ENCODE results near the gene ZFPM1. TPM values are rescaled to one million over a fixed set of nuclear protein-coding genes. Genes with fewer than 3 reads are reported as not detected.

Gene ZFPM1
- total RNA-seq, 1 donor from 2014 or later, result 0.64 TPM

- no peak for DNase-seq (ENCODE audit: low read depth in 2 of 2)
Measured at GRCh38 chr16:88526008-88526905, 73.2 kb downstream of the ZFPM1 start.

GRCh38 chr16:88526906-88527185 lies 73.8 kb downstream of the ZFPM1 start:
- DNase-seq (ENCODE audit: low read depth in 2 of 2), result peak; percentile 28 to 32

- peak; percentile 23 to 57 for DNase-seq (ENCODE audit: low read depth in 2 of 2)
Measured at GRCh38 chr16:88527186-88527936, 74.3 kb downstream of the ZFPM1 start.

- DNase-seq (ENCODE audit: low read depth in 2 of 2), result no peak
Measured at GRCh38 chr16:88527937-88528743, 75.1 kb downstream of the ZFPM1 start.

- no peak for DNase-seq (ENCODE audit: low read depth in 2 of 2)
Measured at GRCh38 chr16:88528902-88529318, 75.8 kb downstream of the ZFPM1 start.

GRCh38 chr16:88529596-88529995 lies 76.5 kb downstream of the ZFPM1 start:
- DNase-seq (ENCODE audit: low read depth in 2 of 2), result no peak

GRCh38 chr16:88530051-88530857 lies 77.2 kb downstream of the ZFPM1 start:
- DNase-seq (ENCODE audit: low read depth in 2 of 2), result no peak

- DNase-seq (ENCODE audit: low read depth in 2 of 2), result no peak
Measured at GRCh38 chr16:88530858-88531203, 77.8 kb downstream of the ZFPM1 start.

- DNase-seq (ENCODE audit: low read depth in 2 of 2), result no peak
Measured at GRCh38 chr16:88531346-88531745, 78.3 kb downstream of the ZFPM1 start.

- no peak for DNase-seq (ENCODE audit: low read depth in 2 of 2)
Measured at GRCh38 chr16:88531931-88532433, 78.9 kb downstream of the ZFPM1 start.

- no peak for DNase-seq (ENCODE audit: low read depth in 2 of 2)
Measured at GRCh38 chr16:88532434-88533241, 79.6 kb downstream of the ZFPM1 start.

- peak in 1 of 2 donors; percentile 29 for DNase-seq (ENCODE audit: low read depth in 2 of 2)
Measured at GRCh38 chr16:88533381-88533917, 80.4 kb downstream of the ZFPM1 start.

- peak; percentile 23 to 57 for DNase-seq (ENCODE audit: low read depth in 2 of 2)
Measured at GRCh38 chr16:88533932-88534637, 81.0 kb downstream of the ZFPM1 start.

GRCh38 chr16:88534638-88535190 lies 81.6 kb downstream of the ZFPM1 start:
- peak in 1 of 2 donors; percentile 41 for DNase-seq (ENCODE audit: low read depth in 2 of 2)

GRCh38 chr16:88535191-88535856 lies 82.2 kb downstream of the ZFPM1 start:
- DNase-seq (ENCODE audit: low read depth in 2 of 2), result no peak

- no peak for DNase-seq (ENCODE audit: low read depth in 2 of 2)
Measured at GRCh38 chr16:88535857-88536222, 82.8 kb downstream of the ZFPM1 start.

- no peak for DNase-seq (ENCODE audit: low read depth in 2 of 2)
Measured at GRCh38 chr16:88536510-88536909, 83.4 kb downstream of the ZFPM1 start.

GRCh38 chr16:88536971-88537751 lies 84.1 kb downstream of the ZFPM1 start:
- DNase-seq (ENCODE audit: low read depth in 2 of 2), result no peak

All from dermis microvascular lymphatic vessel endothelial cell (primary cell).